Measurements from ENCODE around the gene NFATC2.

Gene NFATC2

GRCh38 chr20:51374456-51374830 lies 168.1 kb downstream of the NFATC2 start:
- Histone ChIP-seq H3K4me2 (no peak overlapping the region), H3K4me3 (no peak overlapping the region), H3K27ac (no peak overlapping the region), H4K20me1 (no peaks in the 10 kb centered on the region), H3K27me3 (no peaks in the 10 kb centered on the region), H3K36me3 (no peaks in the 10 kb centered on the region), H3K9ac (no peak overlapping the region), H3K4me1 (peaks cover under 1 to 30% (median 13%) of the 10 kb centered on the region in 10 experiments; a peak in 17 of 20 replicates), H3K9me3 (replicated peaks in 1 of 11) (0 out of 22 replicates have a peak, but pooled peaks cover 0 to 3% (median 0%) of the 10 kb centered on the region in 11 experiments)
- no peak for TF ChIP-seq Cebpa-rat (IDR thresholded peaks at IDR 0.05)

GRCh38 chr20:51373713-51374455 lies 168.6 kb downstream of the NFATC2 start:
- H3K27me3 ChIP-seq = no peaks in the 10 kb centered on the region
- H3K4me2 ChIP-seq = no peak overlapping the region
- no peak overlapping the region for H3K4me3 ChIP-seq
- TF ChIP-seq Cebpa-rat (IDR thresholded peaks at IDR 0.05) = no peak
- H3K36me3 ChIP-seq = no peaks in the 10 kb centered on the region
- no peaks in the 10 kb centered on the region for H4K20me1 ChIP-seq
- no peak overlapping the region for H3K9ac ChIP-seq
- no peak overlapping the region for H3K27ac ChIP-seq
- 0 out of 22 replicates have a peak, but pooled peaks cover 0 to 3% (median 0%) of the 10 kb centered on the region in 11 experiments for H3K9me3 ChIP-seq (replicated peaks in 1 of 11)
- H3K4me1 ChIP-seq = peaks cover 0 to 26% (median 10%) of the 10 kb centered on the region in 10 experiments; a peak in 16 of 20 replicates

- no peak for TF ChIP-seq Cebpa-rat (IDR thresholded peaks at IDR 0.05)
- Histone ChIP-seq H3K9me3 (replicated peaks in 1 of 11) (no peaks in the 10 kb centered on the region), H3K27me3 (no peaks in the 10 kb centered on the region), H3K9ac (no peak overlapping the region), H3K36me3 (no peaks in the 10 kb centered on the region), H3K4me2 (no peak overlapping the region), H3K4me3 (no peak overlapping the region), H3K27ac (no peak overlapping the region), H3K4me1 (peaks cover 0 to 19% (median 12%) of the 10 kb centered on the region in 10 experiments; a peak in 15 of 20 replicates), H4K20me1 (no peaks in the 10 kb centered on the region)
Observed at GRCh38 chr20:51372966-51373365, 169.6 kb downstream of the NFATC2 start.

- Histone ChIP-seq H3K27me3 (no peaks in the 10 kb centered on the region), H3K4me3 (no peak overlapping the region), H3K36me3 (no peaks in the 10 kb centered on the region), H3K4me2 (no peak overlapping the region), H3K9me3 (replicated peaks in 1 of 11) (no peaks in the 10 kb centered on the region), H3K27ac (no peak overlapping the region), H3K9ac (no peak overlapping the region), H3K4me1 (peaks cover 0 to 19% (median 12%) of the 10 kb centered on the region in 10 experiments; a peak in 15 of 20 replicates), H4K20me1 (no peaks in the 10 kb centered on the region)
- no peak for TF ChIP-seq Cebpa-rat (IDR thresholded peaks at IDR 0.05)
Observed at GRCh38 chr20:51372176-51372803, 170.2 kb downstream of the NFATC2 start.

GRCh38 chr20:51371720-51372119 lies 170.8 kb downstream of the NFATC2 start:
- Histone ChIP-seq H3K4me3 (no peak overlapping the region), H3K27me3 (no peaks in the 10 kb centered on the region), H3K9me3 (replicated peaks in 1 of 11) (no peaks in the 10 kb centered on the region), H3K4me1 (peaks cover 0 to 19% (median 12%) of the 10 kb centered on the region in 10 experiments; a peak in 15 of 20 replicates), H3K4me2 (no peak overlapping the region), H3K9ac (no peak overlapping the region), H3K27ac (no peak overlapping the region), H4K20me1 (no peaks in the 10 kb centered on the region), H3K36me3 (no peaks in the 10 kb centered on the region)
- no peak for TF ChIP-seq Cebpa-rat (IDR thresholded peaks at IDR 0.05)

GRCh38 chr20:51369503-51369902 lies 173.0 kb downstream of the NFATC2 start:
- no peak overlapping the region for H3K27ac ChIP-seq

GRCh38 chr20:51368461-51369211 lies 173.9 kb downstream of the NFATC2 start:
- H3K9ac ChIP-seq = no peak overlapping the region
- H3K36me3 ChIP-seq = no peaks in the 10 kb centered on the region
- H3K4me2 ChIP-seq = peak overlapping the region in 2 of 11 experiments; percentile 23 to 25; a peak in 2 of 22 replicates
- peaks cover 0 to 8% (median 6%) of the 10 kb centered on the region in 10 experiments; a peak in 9 of 20 replicates for H3K4me1 ChIP-seq
- no peak overlapping the region for H3K27ac ChIP-seq
- H4K20me1 ChIP-seq = no peaks in the 10 kb centered on the region
- H3K9me3 ChIP-seq (replicated peaks in 1 of 11) = peaks cover 9 to 13% (median 11%) of the 10 kb centered on the region in 11 experiments; a peak in 21 of 22 replicates
- no peak overlapping the region for H3K4me3 ChIP-seq
- TF ChIP-seq Cebpa-rat (IDR thresholded peaks at IDR 0.05) = no peak
- H3K27me3 ChIP-seq = no peaks in the 10 kb centered on the region

More at GRCh38 chr20:51369503-51369902, 173.0 kb downstream of the NFATC2 start:
- Histone ChIP-seq H3K9me3 (replicated peaks in 1 of 11) (peaks cover under 1 to 5% (median 3%) of the 10 kb centered on the region in 11 experiments; a peak in 10 of 22 replicates), H3K9ac (no peak overlapping the region), H3K4me1 (peaks cover 0 to 8% (median 6%) of the 10 kb centered on the region in 10 experiments; a peak in 9 of 20 replicates), H4K20me1 (no peaks in the 10 kb centered on the region), H3K4me3 (no peak overlapping the region), H3K4me2 (no peak overlapping the region), H3K36me3 (no peaks in the 10 kb centered on the region), H3K27me3 (no peaks in the 10 kb centered on the region)
- TF ChIP-seq Cebpa-rat (IDR thresholded peaks at IDR 0.05) = no peak

- H3K9me3 ChIP-seq (replicated peaks in 1 of 11) = peaks cover 24 to 29% (median 26%) of the 10 kb centered on the region in 11 experiments
- no peak overlapping the region for H3K27ac ChIP-seq
- H3K4me3 ChIP-seq = no peak overlapping the region
- no peaks in the 10 kb centered on the region for H3K36me3 ChIP-seq
- H3K27me3 ChIP-seq = no peaks in the 10 kb centered on the region
- H4K20me1 ChIP-seq = no peaks in the 10 kb centered on the region
- H3K4me2 ChIP-seq = no peak overlapping the region
- no peak overlapping the region for H3K9ac ChIP-seq
- no peak for TF ChIP-seq Cebpa-rat (IDR thresholded peaks at IDR 0.05)
- H3K4me1 ChIP-seq = peaks cover 0 to 8% (median 0%) of the 10 kb centered on the region in 10 experiments; a peak in 7 of 20 replicates
Observed at GRCh38 chr20:51366155-51366886, 176.2 kb downstream of the NFATC2 start.
